Panc1 (cell line): ENCODE data around the gene C9orf152. TPM values are rescaled to one million over a fixed set of nuclear protein-coding genes. Genes with fewer than 3 reads are reported as not detected.

Experiments
- ATAC-seq: fragments of 200-7000 bp; cut with Tn5 transposase; 2 replicates; pipeline ENCODE4 v1.9.1; 2020; ENCODE audit warnings: mild to moderate bottlenecking, moderate library complexity
- BruUV-seq: library from RNA; stranded (reverse); fragments of 400-500 nt; replicated peaks from 2 replicates; lab custom pipeline; 2021; lab: Mats Ljungman, UMichigan
- CTCF ChIA-PET: fragments of 300-600 bp; sonication (Branson Sonifier 250); formaldehyde crosslinking; loops from one replicate; lab custom pipeline; 2022; ENCODE audit warnings: antibody characterized with exemption; lab: Charles Lee
- POLR2A ChIA-PET: fragments of 300-600 bp; sonication (Branson Sonifier 250); formaldehyde crosslinking; loops from one replicate; lab custom pipeline; 2022; ENCODE audit warnings: antibody characterized with exemption; lab: Charles Lee
- DNase-seq: peaks from one replicate; pipeline ENCODE4 v3.0.0-alpha.2; 2010; ENCODE audit warnings: low read depth, low spot score
- H3K27ac ChIP-seq: 2 replicates; pipeline ENCODE4 v1.5.1; 2011; ENCODE audit warnings: mild to moderate bottlenecking, low read length, inconsistent platforms
- H3K27me3 ChIP-seq: fragments of 200-500 bp; sonication (Bioruptor generic); 2 replicates; pipeline ENCODE4 v1.6.0; 2014; ENCODE audit warnings: low read length, inconsistent platforms; ENCODE audit not compliant: control insufficient read depth, insufficient read depth
- H3K36me3 ChIP-seq: fragments of 200-500 bp; sonication (Bioruptor generic); 2 replicates; pipeline ENCODE4 v1.5.1; 2014; ENCODE audit warnings: inconsistent platforms, mild to moderate bottlenecking, low read length, moderate library complexity; ENCODE audit not compliant: control insufficient read depth, insufficient read depth
- H3K4me1 ChIP-seq: 2 replicates; pipeline ENCODE4 v1.5.1; 2011; ENCODE audit warnings: inconsistent platforms, mild to moderate bottlenecking, low read length, moderate library complexity; ENCODE audit not compliant: control insufficient read depth, insufficient read depth
- H3K4me3 ChIP-seq, 2 experiments: 2 replicates each; pipeline ENCODE4 v1.5.1; 2011 to 2012; ENCODE audit warnings: low read depth in 2 of 2, low read length in 2 of 2, mild to moderate bottlenecking in 2 of 2, inconsistent platforms in 1 of 2, moderate library complexity in 1 of 2
- H3K9me3 ChIP-seq: fragments of 200-500 bp; sonication (Bioruptor generic); 2 replicates; pipeline ENCODE4 v1.5.1; 2014; ENCODE audit warnings: low read depth, mild to moderate bottlenecking, inconsistent platforms, low read length, moderate library complexity; ENCODE audit not compliant: control insufficient read depth, insufficient read depth
- POLR2AphosphoS5 ChIP-seq: IDR thresholded peaks from 2 replicates; pipeline ENCODE4 v1.6.1; 2012; ENCODE audit warnings: mild to moderate bottlenecking, low read depth, low read length, moderate library complexity
- SIN3A ChIP-seq: IDR thresholded peaks from 2 replicates; pipeline ENCODE4 v1.6.1; 2012; ENCODE audit warnings: low read depth, mild to moderate bottlenecking, low read length, moderate library complexity, borderline replicate concordance; ENCODE audit not compliant: insufficient read depth
- TCF7L2 ChIP-seq: IDR thresholded peaks from 2 replicates; pipeline ENCODE4 v1.6.1; 2011; ENCODE audit warnings: mild to moderate bottlenecking, low read depth, low read length, inconsistent platforms
- in situ Hi-C: cut with HindIII; loops from 2 replicates; pipeline ENCODE4 v1.10.0; 2016; ENCODE audit warnings: low sequenced_read_pairs, low pct_unique_long_range_greater_than_20kb
- intact Hi-C: fragments of 100-400 bp; cut with micrococcal nuclease; formaldehyde crosslinking; loops from one replicate; pipeline ENCODE4 v1.10.0; 2022; ENCODE audit not compliant: unreplicated experiment
- total RNA-seq: library from RNA; stranded (reverse); gene quantifications from one replicate; pipeline ENCODE4 v1.2.1, GENCODE V29; 2021; ENCODE audit not compliant: unreplicated experiment
- TF ChIP-seq, protein P1 (sequence below): fragments of 450-650 bp; IDR thresholded peaks from 2 replicates; pipeline ENCODE4 v1.5.1; 2017; ENCODE audit warnings: mild to moderate bottlenecking
- TF ChIP-seq, protein P2 (sequence below), 2 experiments: IDR thresholded peaks; 2 replicates each; pipeline ENCODE4 v1.6.1; 2011 to 2012; ENCODE audit warnings: low read depth in 2 of 2, control low read depth in 1 of 2, low read length in 1 of 2, mild to moderate bottlenecking in 1 of 2, moderate library complexity in 1 of 2; ENCODE audit not compliant: insufficient read depth in 1 of 2

Gene C9orf152
- total RNA-seq, 1 experiment from 2014 or later, result 0.10 TPM

DNA sequence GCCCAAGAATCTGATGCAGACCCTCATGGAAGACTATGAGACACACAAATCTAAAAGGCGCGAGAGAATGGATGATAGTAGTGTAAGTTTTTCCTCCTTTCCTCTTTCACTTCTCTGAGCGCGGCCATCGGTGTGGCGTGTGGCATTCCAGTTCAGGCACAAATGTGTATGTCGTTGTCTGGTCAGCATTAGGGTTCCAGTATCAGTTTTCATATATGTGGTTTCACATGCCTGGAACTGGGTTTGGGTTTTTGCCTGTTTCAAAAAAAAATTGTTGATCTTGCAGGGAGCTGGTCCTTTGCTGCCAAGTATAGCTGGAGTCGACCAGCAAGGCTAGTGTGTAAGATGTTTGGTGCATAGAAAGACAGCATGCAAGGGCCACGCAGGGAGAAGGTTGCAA is 51.5 kb downstream of the C9orf152 start:
- intact Hi-C loops, result no loop called here
- no TSS peak for BruUV-seq
- in situ Hi-C loops, result no loop called here
- TF ChIP-seq, protein P1, sequence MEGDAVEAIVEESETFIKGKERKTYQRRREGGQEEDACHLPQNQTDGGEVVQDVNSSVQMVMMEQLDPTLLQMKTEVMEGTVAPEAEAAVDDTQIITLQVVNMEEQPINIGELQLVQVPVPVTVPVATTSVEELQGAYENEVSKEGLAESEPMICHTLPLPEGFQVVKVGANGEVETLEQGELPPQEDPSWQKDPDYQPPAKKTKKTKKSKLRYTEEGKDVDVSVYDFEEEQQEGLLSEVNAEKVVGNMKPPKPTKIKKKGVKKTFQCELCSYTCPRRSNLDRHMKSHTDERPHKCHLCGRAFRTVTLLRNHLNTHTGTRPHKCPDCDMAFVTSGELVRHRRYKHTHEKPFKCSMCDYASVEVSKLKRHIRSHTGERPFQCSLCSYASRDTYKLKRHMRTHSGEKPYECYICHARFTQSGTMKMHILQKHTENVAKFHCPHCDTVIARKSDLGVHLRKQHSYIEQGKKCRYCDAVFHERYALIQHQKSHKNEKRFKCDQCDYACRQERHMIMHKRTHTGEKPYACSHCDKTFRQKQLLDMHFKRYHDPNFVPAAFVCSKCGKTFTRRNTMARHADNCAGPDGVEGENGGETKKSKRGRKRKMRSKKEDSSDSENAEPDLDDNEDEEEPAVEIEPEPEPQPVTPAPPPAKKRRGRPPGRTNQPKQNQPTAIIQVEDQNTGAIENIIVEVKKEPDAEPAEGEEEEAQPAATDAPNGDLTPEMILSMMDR, result no peak
- Histone ChIP-seq H3K9me3 (no peaks in the 10 kb centered on the region), H3K36me3 (no peaks in the 10 kb centered on the region), H3K4me1 (no peaks in the 10 kb centered on the region), H3K27me3 (no peaks in the 10 kb centered on the region), H3K27ac (no peak overlapping the region), H3K4me3 (no peak overlapping the region)
- ATAC-seq (no peak), DNase-seq (no peak)
- ChIA-PET CTCF (no interaction called here), POLR2A (no interaction called here)

DNA sequence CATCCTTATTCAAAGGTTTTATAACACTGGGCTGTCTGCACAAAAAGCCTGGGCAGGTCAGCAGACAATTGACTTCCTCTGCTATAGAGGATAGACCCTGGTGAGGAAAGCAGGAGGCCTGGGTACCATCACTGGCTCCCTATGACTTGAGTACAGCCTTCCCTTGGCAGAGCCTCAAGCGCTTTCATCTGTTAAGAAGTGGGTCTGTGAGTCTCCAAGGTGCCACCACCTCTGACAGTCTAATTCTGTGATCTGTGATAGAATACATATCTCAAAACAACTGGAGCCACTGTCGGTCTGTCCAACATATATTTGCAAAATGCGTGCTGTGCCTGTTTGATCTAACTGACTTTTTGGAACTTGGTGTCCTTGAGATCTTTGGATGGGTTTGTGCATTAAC is 52.2 kb downstream of the C9orf152 start:
- in situ Hi-C loops, result no loop called here
- Histone ChIP-seq H3K9me3 (no peaks in the 10 kb centered on the region), H3K27ac (no peak overlapping the region), H3K27me3 (no peaks in the 10 kb centered on the region), H3K36me3 (no peaks in the 10 kb centered on the region), H3K4me3 (no peak overlapping the region), H3K4me1 (no peaks in the 10 kb centered on the region)
- TF ChIP-seq, protein P1, result no peak
- TF ChIP-seq POLR2AphosphoS5, result no peak
- TF ChIP-seq TCF7L2, result no peak
- no peak for DNase-seq
- no peak for ATAC-seq
- CTCF ChIA-PET, result no interaction called here
- POLR2A ChIA-PET, result no interaction called here
- BruUV-seq, result no TSS peak
- intact Hi-C loops, result no loop called here

DNA sequence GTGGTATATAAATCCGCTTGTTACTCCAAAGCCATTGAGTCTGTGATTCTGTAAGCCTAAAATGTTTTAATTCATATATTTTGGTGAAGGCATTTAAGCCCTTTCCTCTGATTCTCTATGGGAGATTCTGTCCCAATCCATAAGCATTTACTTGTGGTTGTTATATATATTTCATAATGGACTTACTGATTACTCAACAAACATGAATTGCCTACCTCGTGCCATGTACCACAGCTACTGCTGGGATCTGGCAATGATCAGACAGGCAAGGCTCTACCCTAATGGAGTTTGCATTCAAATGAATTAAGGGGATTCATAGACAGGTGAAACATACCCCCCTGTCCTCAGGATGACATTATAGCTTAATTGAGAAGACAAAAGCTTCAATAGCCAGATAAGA is 54.5 kb downstream of the C9orf152 start:
- CTCF ChIA-PET, result no interaction called here
- TF ChIP-seq, protein P1, result no peak
- TF ChIP-seq POLR2AphosphoS5 (no peak), SIN3A (no peak), TCF7L2 (no peak)
- TF ChIP-seq, protein P2, sequence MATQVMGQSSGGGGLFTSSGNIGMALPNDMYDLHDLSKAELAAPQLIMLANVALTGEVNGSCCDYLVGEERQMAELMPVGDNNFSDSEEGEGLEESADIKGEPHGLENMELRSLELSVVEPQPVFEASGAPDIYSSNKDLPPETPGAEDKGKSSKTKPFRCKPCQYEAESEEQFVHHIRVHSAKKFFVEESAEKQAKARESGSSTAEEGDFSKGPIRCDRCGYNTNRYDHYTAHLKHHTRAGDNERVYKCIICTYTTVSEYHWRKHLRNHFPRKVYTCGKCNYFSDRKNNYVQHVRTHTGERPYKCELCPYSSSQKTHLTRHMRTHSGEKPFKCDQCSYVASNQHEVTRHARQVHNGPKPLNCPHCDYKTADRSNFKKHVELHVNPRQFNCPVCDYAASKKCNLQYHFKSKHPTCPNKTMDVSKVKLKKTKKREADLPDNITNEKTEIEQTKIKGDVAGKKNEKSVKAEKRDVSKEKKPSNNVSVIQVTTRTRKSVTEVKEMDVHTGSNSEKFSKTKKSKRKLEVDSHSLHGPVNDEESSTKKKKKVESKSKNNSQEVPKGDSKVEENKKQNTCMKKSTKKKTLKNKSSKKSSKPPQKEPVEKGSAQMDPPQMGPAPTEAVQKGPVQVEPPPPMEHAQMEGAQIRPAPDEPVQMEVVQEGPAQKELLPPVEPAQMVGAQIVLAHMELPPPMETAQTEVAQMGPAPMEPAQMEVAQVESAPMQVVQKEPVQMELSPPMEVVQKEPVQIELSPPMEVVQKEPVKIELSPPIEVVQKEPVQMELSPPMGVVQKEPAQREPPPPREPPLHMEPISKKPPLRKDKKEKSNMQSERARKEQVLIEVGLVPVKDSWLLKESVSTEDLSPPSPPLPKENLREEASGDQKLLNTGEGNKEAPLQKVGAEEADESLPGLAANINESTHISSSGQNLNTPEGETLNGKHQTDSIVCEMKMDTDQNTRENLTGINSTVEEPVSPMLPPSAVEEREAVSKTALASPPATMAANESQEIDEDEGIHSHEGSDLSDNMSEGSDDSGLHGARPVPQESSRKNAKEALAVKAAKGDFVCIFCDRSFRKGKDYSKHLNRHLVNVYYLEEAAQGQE (IDR thresholded peaks at IDR 0.05; ENCODE audit: insufficient read depth in 1 of 2, low read depth in 2 of 2, low read length in 1 of 2), result no peak
- H3K36me3 ChIP-seq, result no peaks in the 10 kb centered on the region

More for the DNA sequence above, 54.5 kb downstream of the C9orf152 start:
- H3K27ac ChIP-seq, result no peak overlapping the region
- H3K4me1 ChIP-seq, result no peaks in the 10 kb centered on the region
- intact Hi-C loops, result loop anchor here (5.0 kb wide), 1 partner anchor 576 kb away; no protein-coding TSS in a partner anchor
- no peak for DNase-seq
- POLR2A ChIA-PET, result no interaction called here
- ATAC-seq, result no peak
- no peaks in the 10 kb centered on the region for H3K27me3 ChIP-seq
- BruUV-seq, result no TSS peak
- in situ Hi-C loops, result no loop called here
- H3K9me3 ChIP-seq, result no peaks in the 10 kb centered on the region
- no peak overlapping the region for H3K4me3 ChIP-seq
